IPS DF 6.9 (cell line): ENCODE measurements around the gene RPP25.
"Not testable (repeated sequence)": the region's sequence is repeated elsewhere in the genome, so short reads cannot be mapped to it uniquely, and the experiment has no call there.

Experiments
- DNase-seq: peaks from one replicate; pipeline ENCODE4 v3.0.0-alpha.2; 2013; ENCODE audit warnings: low read depth, low spot score
- H3K27ac ChIP-seq: one replicate; pipeline ENCODE4 v1.5.1; 2013; ENCODE audit warnings: low read length, control low read depth
- H3K27me3 ChIP-seq: 2 replicates; pipeline ENCODE4 v1.6.1; 2013; ENCODE audit warnings: mild to moderate bottlenecking, low read length; ENCODE audit not compliant: control insufficient read depth, insufficient read depth
- H3K36me3 ChIP-seq: 2 replicates; pipeline ENCODE4 v1.6.1; 2013; ENCODE audit warnings: low read length; ENCODE audit not compliant: control insufficient read depth, insufficient read depth
- H3K4me1 ChIP-seq: 2 replicates; pipeline ENCODE4 v1.6.1; 2013; ENCODE audit warnings: low read length; ENCODE audit not compliant: control insufficient read depth, insufficient read depth
- H3K4me3 ChIP-seq: 2 replicates; pipeline ENCODE4 v1.5.1; 2013; ENCODE audit warnings: mild to moderate bottlenecking, low read length
- H3K9me3 ChIP-seq: 2 replicates; pipeline ENCODE4 v1.6.1; 2013; ENCODE audit warnings: low read length, inconsistent platforms; ENCODE audit not compliant: control insufficient read depth, insufficient read depth
- WGBS: extraction: QIAGEN DNeasy Blood & Tissue Kit; methylation state at CpG from one replicate; pipeline ENCODE4 v1.1.7; 2013; ENCODE audit warnings: mixed read lengths, missing lambda C conversion rate; ENCODE audit not compliant: insufficient read length, insufficient coverage; 5-methylcytosine and 5-hydroxymethylcytosine counted together

Gene RPP25

GRCh38 chr15:74955796-74956647, 550 bp downstream of the RPP25 start:
- H3K36me3 ChIP-seq = no peaks in the 10 kb centered on the region; the same call in 1 of the 2 replicates
- no peak for DNase-seq
- no peaks in the 10 kb centered on the region for H3K9me3 ChIP-seq
- peaks cover 19% of the 10 kb centered on the region; the same call in 1 of the 2 replicates for H3K27me3 ChIP-seq
- peak overlapping the region; percentile 48; the same call in 1 of the 2 replicates for H3K4me3 ChIP-seq
- H3K4me1 ChIP-seq = peaks cover 5% of the 10 kb centered on the region
- H3K27ac ChIP-seq = no peak overlapping the region
- WGBS = no CpG with 5 or more reads among the region's 88 CpGs

- no peak overlapping the region for H3K4me3 ChIP-seq
- no peak for DNase-seq
- no CpG with 5 or more reads among the region's 8 CpGs for WGBS
- no peaks in the 10 kb centered on the region; the same call in 1 of the 2 replicates for H3K36me3 ChIP-seq
- H3K4me1 ChIP-seq = peaks cover 11% of the 10 kb centered on the region
- H3K27ac ChIP-seq = no peak overlapping the region
- no peaks in the 10 kb centered on the region for H3K9me3 ChIP-seq
- H3K27me3 ChIP-seq = peaks cover 19% of the 10 kb centered on the region; the same call in 1 of the 2 replicates
Measured at GRCh38 chr15:74955017-74955416, 1.6 kb downstream of the RPP25 start.

- H3K4me3 ChIP-seq = no peak overlapping the region
- H3K27me3 ChIP-seq = peaks cover 18% of the 10 kb centered on the region; the same call in 1 of the 2 replicates
- no peaks in the 10 kb centered on the region; the same call in 1 of the 2 replicates for H3K36me3 ChIP-seq
- H3K4me1 ChIP-seq = peaks cover 12% of the 10 kb centered on the region
- no peaks in the 10 kb centered on the region for H3K9me3 ChIP-seq
- no peak overlapping the region for H3K27ac ChIP-seq
- DNase-seq = no peak
Measured at GRCh38 chr15:74954515-74954914, 2.1 kb downstream of the RPP25 start.

- WGBS = no CpG with 5 or more reads among the region's 3 CpGs
- H3K9me3 ChIP-seq = no peaks in the 10 kb centered on the region
Measured at GRCh38 chr15:74951006-74951405, 5.6 kb downstream of the RPP25 start.

GRCh38 chr15:74950078-74950908, 6.3 kb downstream of the RPP25 start:
- Histone ChIP-seq H3K36me3 (no peaks in the 10 kb centered on the region), H3K9me3 (no peaks in the 10 kb centered on the region), H3K27ac (no peak overlapping the region), H3K4me3 (no peak overlapping the region), H3K27me3 (peaks cover 1% of the 10 kb centered on the region; the same call in 1 of the 2 replicates), H3K4me1 (peaks cover 9% of the 10 kb centered on the region)
- peak; percentile 92 for DNase-seq
- no CpG with 5 or more reads among the region's 7 CpGs for WGBS

More at GRCh38 chr15:74951006-74951405, 5.6 kb downstream of the RPP25 start:
- Histone ChIP-seq H3K4me1 (peaks cover 9% of the 10 kb centered on the region), H3K27ac (no peak overlapping the region), H3K4me3 (no peak overlapping the region), H3K27me3 (peaks cover 6% of the 10 kb centered on the region; the same call in 1 of the 2 replicates), H3K36me3 (no peaks in the 10 kb centered on the region)
- no peak for DNase-seq

GRCh38 chr15:74937590-74938371, 18.8 kb downstream of the RPP25 start, which contains the start of gene COX5A:
Gene COX5A, minus strand, starts transcription at chr15:74938073. Its CDS starts 59 bp downstream, at chr15:74938014.
- no peak within 1 kb of the TSS for H3K27ac ChIP-seq
- no peak for DNase-seq
- no peaks in the 10 kb centered on the region for H3K9me3 ChIP-seq
- no CpG with 5 or more reads among the region's 85 CpGs for WGBS
- no peaks in the 10 kb centered on the region for H3K27me3 ChIP-seq
- no peaks in the 10 kb centered on the region for H3K4me1 ChIP-seq
- H3K36me3 ChIP-seq = no peaks in the 10 kb centered on the region; the same call in 1 of the 2 replicates
- H3K4me3 ChIP-seq = peak within 1 kb of the TSS; percentile 93

GRCh38 chr15:74937272-74937589, 19.3 kb downstream of the RPP25 start:
- H3K4me3 ChIP-seq = peak overlapping the region; percentile 93
- no peaks in the 10 kb centered on the region for H3K4me1 ChIP-seq
- H3K9me3 ChIP-seq = no peaks in the 10 kb centered on the region
- H3K36me3 ChIP-seq = no peaks in the 10 kb centered on the region; the same call in 1 of the 2 replicates
- WGBS = no CpG with 5 or more reads among the region's 18 CpGs
- no peak for DNase-seq
- no peak overlapping the region for H3K27ac ChIP-seq
- H3K27me3 ChIP-seq = no peaks in the 10 kb centered on the region

- WGBS = no CpG with 5 or more reads among the region's 3 CpGs
- H3K4me3 ChIP-seq, H3K36me3 ChIP-seq, H3K27me3 ChIP-seq, H3K9me3 ChIP-seq, H3K4me1 ChIP-seq, DNase-seq, H3K27ac ChIP-seq: not testable (repeated sequence)
Measured at GRCh38 chr15:74935193-74935592, 21.4 kb downstream of the RPP25 start.

GRCh38 chr15:74933573-74933972, 23.0 kb downstream of the RPP25 start:
- DNase-seq = no peak
- H3K27ac ChIP-seq = no peak overlapping the region
- peaks cover 10% of the 10 kb centered on the region; the same call in 1 of the 2 replicates for H3K36me3 ChIP-seq
- H3K27me3 ChIP-seq = no peaks in the 10 kb centered on the region
- WGBS = no CpG with 5 or more reads among the region's 2 CpGs
- no peak overlapping the region for H3K4me3 ChIP-seq
- no peaks in the 10 kb centered on the region for H3K9me3 ChIP-seq
- no peaks in the 10 kb centered on the region for H3K4me1 ChIP-seq

GRCh38 chr15:74928771-74929198, 27.8 kb downstream of the RPP25 start:
- Histone ChIP-seq H3K27me3 (no peaks in the 10 kb centered on the region), H3K27ac (no peak overlapping the region), H3K9me3 (no peaks in the 10 kb centered on the region), H3K4me1 (no peaks in the 10 kb centered on the region), H3K36me3 (peaks cover 14% of the 10 kb centered on the region), H3K4me3 (no peak overlapping the region)
- no CpG with 5 or more reads among the region's 5 CpGs for WGBS
- DNase-seq = no peak
